A549 (cell line): ENCODE data around the gene ESYT2. TPM values are rescaled to one million over a fixed set of nuclear protein-coding genes. Genes with fewer than 3 reads are reported as not detected.

ENCODE experiments used
- ATAC-seq, 2 experiments: fragments of 200-7000 bp in 1 of 2; fragments of >200 bp in 1 of 2; cut with Nextera tagmentation in 1 of 2; cut with Tn5 transposase in 1 of 2; 3 replicates each; pipeline versions ENCODE4 v1.8.0 to v1.9.1; 2018 to 2020; ENCODE audit warnings: mild to moderate bottlenecking in 1 of 2, moderate library complexity in 1 of 2
- CTCF ChIA-PET: fragments of 300-600 bp; sonication (Branson Sonifier 250); formaldehyde crosslinking; extraction: SDS; loops from one replicate; lab custom pipeline; 2021; ENCODE audit warnings: antibody characterized with exemption, inconsistent platforms; lab: Yijun Ruan, JAX
- POLR2A ChIA-PET: fragments of 350-600 bp; formaldehyde crosslinking; extraction: SDS; loops from one replicate; lab custom pipeline; 2021; ENCODE audit warnings: antibody characterized with exemption, inconsistent platforms; lab: Yijun Ruan, JAX
- DNase-seq, 2 experiments: peaks; one replicate each; pipeline versions ENCODE4 v3.0.0 to v3.0.0-alpha.2; 2011 to 2016; ENCODE audit warnings: low read depth in 1 of 2, low spot score in 1 of 2
- FAIRE-seq: peaks from 2 replicates; lab custom pipeline; 2011; peaks lifted over from hg19 to GRCh38; lab: Jason Lieb, UNC
- H3K27ac ChIP-seq, 2 experiments: fragments of >200 bp; sonication (Bioruptor Twin); formaldehyde crosslinking; 3 replicates each; pipeline ENCODE4 v1.5.1; 2016 to 2017
- H3K4me1 ChIP-seq: fragments of >200 bp; sonication (Bioruptor Twin); formaldehyde crosslinking; 3 replicates; pipeline ENCODE4 v1.6.1; 2016
- H3K4me2 ChIP-seq: fragments of >200 bp; sonication (Bioruptor Twin); formaldehyde crosslinking; 3 replicates; pipeline ENCODE4 v1.6.1; 2016
- H3K4me3 ChIP-seq: fragments of >200 bp; sonication (Bioruptor Twin); formaldehyde crosslinking; 3 replicates; pipeline ENCODE4 v1.5.1; 2016
- H3K9me3 ChIP-seq: fragments of >200 bp; sonication (Bioruptor Twin); formaldehyde crosslinking; 3 replicates; pipeline ENCODE4 v1.6.1; 2016
- CBX2 ChIP-seq: fragments of 200-600 bp; sonication (generic); IDR thresholded peaks from 2 replicates; pipeline ENCODE4 v1.6.1; 2016; ENCODE audit warnings: low read depth, mild to moderate bottlenecking, borderline replicate concordance
- CBX8 ChIP-seq: fragments of 200-600 bp; sonication (generic); IDR thresholded peaks from 2 replicates; pipeline ENCODE4 v1.6.1; 2016
- CEBPB ChIP-seq, 2 experiments: fragments of >200 bp in 1 of 2; sonication (Bioruptor Twin) in 1 of 2; formaldehyde crosslinking in 1 of 2; IDR thresholded peaks; 2 replicates each; pipeline ENCODE4 v1.6.1; 2012 to 2016
- EHF ChIP-seq: fragments of 250-450 bp; sonication (Bioruptor Pico); IDR thresholded peaks from 2 replicates; pipeline ENCODE4 v1.5.0; 2020; ENCODE audit warnings: mild to moderate bottlenecking
- EHMT2 ChIP-seq: fragments of 200-600 bp; sonication (generic); IDR thresholded peaks from 2 replicates; pipeline ENCODE4 v1.6.1; 2016; ENCODE audit warnings: antibody characterized with exemption, low read depth, mild to moderate bottlenecking, moderate library complexity
- EP300 ChIP-seq, 2 experiments: fragments of >200 bp; sonication (Bioruptor Twin); formaldehyde crosslinking; IDR thresholded peaks; 2 replicates in 1 of 2; 3 replicates in 1 of 2; pipeline ENCODE4 v1.6.1; 2016 to 2017
- ESRRA ChIP-seq: fragments of 150-350 bp; IDR thresholded peaks from 2 replicates; pipeline ENCODE4 v1.6.1; 2014; ENCODE audit warnings: mild to moderate bottlenecking, low read length, borderline replicate concordance
- FOSB ChIP-seq: fragments of 250-450 bp; sonication (Bioruptor Pico); IDR thresholded peaks from 2 replicates; pipeline ENCODE4 v1.5.0; 2020; ENCODE audit warnings: mild to moderate bottlenecking, moderate library complexity
- GATA3 ChIP-seq: IDR thresholded peaks from 2 replicates; pipeline ENCODE4 v1.6.1; 2012; ENCODE audit warnings: borderline replicate concordance
- KDM1A ChIP-seq: fragments of 200-600 bp; sonication (generic); IDR thresholded peaks from 2 replicates; pipeline ENCODE4 v1.6.1; 2016; ENCODE audit warnings: low read depth, mild to moderate bottlenecking
- MAZ ChIP-seq: fragments of 150-350 bp; IDR thresholded peaks from 2 replicates; pipeline ENCODE4 v1.6.1; 2014; ENCODE audit warnings: antibody characterized with exemption, low read depth, low read length, borderline replicate concordance
- MYC ChIP-seq: IDR thresholded peaks from 2 replicates; pipeline ENCODE4 v1.6.1; 2012; ENCODE audit warnings: mild to moderate bottlenecking, inconsistent platforms, low read length, improper control_type of control experiment, borderline replicate concordance
- NPAS2 ChIP-seq: fragments of 250-450 bp; sonication (Bioruptor Pico); IDR thresholded peaks from 2 replicates; pipeline ENCODE4 v1.8.0; 2022; ENCODE audit warnings: mild to moderate bottlenecking, moderate library complexity, borderline replicate concordance
- POLR2A ChIP-seq: IDR thresholded peaks from 2 replicates; pipeline ENCODE4 v1.6.1; 2012; ENCODE audit warnings: mild to moderate bottlenecking, low read length
- RARB ChIP-seq: fragments of 250-450 bp; sonication (Bioruptor Pico); IDR thresholded peaks from 2 replicates; pipeline ENCODE4 v1.8.0; 2021; ENCODE audit warnings: mild to moderate bottlenecking, moderate library complexity
- RCOR1 ChIP-seq: fragments of 150-350 bp; IDR thresholded peaks from 2 replicates; pipeline ENCODE4 v1.6.1; 2014; ENCODE audit warnings: antibody characterized with exemption, low read length, low read depth
- RNF2 ChIP-seq: fragments of 200-600 bp; sonication (generic); IDR thresholded peaks from 2 replicates; pipeline ENCODE4 v1.6.1; 2016; ENCODE audit warnings: low read depth, mild to moderate bottlenecking, antibody characterized with exemption, moderate library complexity, borderline replicate concordance
- SREBF2 ChIP-seq: fragments of 450-650 bp; IDR thresholded peaks from 2 replicates; pipeline ENCODE4 v1.6.1; 2014; ENCODE audit warnings: mild to moderate bottlenecking, moderate library complexity
- ZC3H11A ChIP-seq: fragments of 450-650 bp; IDR thresholded peaks from 2 replicates; pipeline ENCODE4 v1.6.1; 2014; ENCODE audit warnings: antibody characterized with exemption, mild to moderate bottlenecking
- WGBS: methylation state at CpG from one replicate; pipeline ENCODE4 v1.1.6; 2017; ENCODE audit errors: missing lambda C conversion rate; 5-methylcytosine and 5-hydroxymethylcytosine counted together
- polyA plus RNA-seq, 4 experiments: library from polyadenylated mRNA; depleted of rRNA in 3 of 4; stranded (reverse); fragments of >200 nt; fragmentation: RNase III in 1 of 4; extraction: RNeasy Plus Mini Kit Qiagen cat#74134 plus additional on column Dnase treatment in 1 of 4; gene quantifications; 2 replicates in 3 of 4; 3 replicates in 1 of 4; pipeline ENCODE4 v1.2.3, GENCODE V29; 2011 to 2017
- TF ChIP-seq, protein P1 (sequence below): IDR thresholded peaks from 2 replicates; pipeline ENCODE4 v1.6.1; 2012
- TF ChIP-seq, protein P2 (sequence below): fragments of >200 bp; sonication (Bioruptor Twin); formaldehyde crosslinking; IDR thresholded peaks from 2 replicates; pipeline ENCODE4 v1.6.1; 2016

The ESYT2 gene
- polyA plus RNA-seq, 2 of the 4 experiments (the other 2 are of a cell fraction) = 45.8 to 77.0 TPM

DNA sequence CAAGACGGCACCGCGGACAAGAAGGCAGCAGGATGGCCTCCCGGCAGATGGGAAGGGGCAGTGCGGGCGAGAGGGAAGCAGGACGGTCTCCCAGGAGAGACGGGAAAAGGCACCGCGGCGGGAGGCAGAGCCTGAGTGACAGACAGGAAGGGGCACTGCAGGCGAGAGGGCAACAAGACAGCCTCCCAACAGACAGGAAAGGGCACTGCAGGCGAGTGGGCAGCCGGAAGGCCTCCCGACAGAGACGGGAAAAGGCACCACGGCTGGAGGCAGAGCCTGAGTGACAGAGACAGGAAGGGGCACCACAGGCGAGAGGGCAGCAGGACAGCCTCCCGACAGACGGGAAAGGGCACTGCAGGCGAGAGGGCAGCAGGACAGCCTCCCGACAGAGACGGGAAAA is 32.6 kb downstream of the ESYT2 start:
- peaks cover 13% of the 10 kb centered on the region for H3K4me1 ChIP-seq
- ChIA-PET POLR2A (no interaction called here), CTCF (interaction anchor here (1.1 kb wide), 1 partner anchor 15 kb away, joined by 3 read pairs; no protein-coding TSS in a partner anchor)
- H3K27ac ChIP-seq = no peak overlapping the region
- no peak for DNase-seq
- WGBS = 88% methylated on average over 20 of the region's 23 CpGs
- FAIRE-seq = no peak
- ATAC-seq = no peak
- H3K4me3 ChIP-seq = no peak overlapping the region
- no peaks in the 10 kb centered on the region for H3K9me3 ChIP-seq
- H3K4me2 ChIP-seq = no peak overlapping the region
- TF ChIP-seq, protein P1, sequence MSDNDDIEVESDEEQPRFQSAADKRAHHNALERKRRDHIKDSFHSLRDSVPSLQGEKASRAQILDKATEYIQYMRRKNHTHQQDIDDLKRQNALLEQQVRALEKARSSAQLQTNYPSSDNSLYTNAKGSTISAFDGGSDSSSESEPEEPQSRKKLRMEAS = no peak
- TF ChIP-seq EP300 (IDR thresholded peaks at IDR 0.05) (no peak), CBX2 (no peak), POLR2A (no peak), SREBF2 (no peak), ESRRA (no peak), MYC (no peak), KDM1A (no peak), EHMT2 (no peak), MAZ (no peak), RNF2 (no peak), CEBPB (IDR thresholded peaks at IDR 0.05) (no peak), NPAS2 (CRISPR knock-in tag) (no peak)
- TF ChIP-seq, all 56 proteins: peak for 0

GRCh38 chr7:158795272-158795671 is 34.0 kb downstream of the ESYT2 start:
- POLR2A ChIA-PET = no interaction called here
- Histone ChIP-seq H3K27ac (no peak overlapping the region), H3K4me1 (0 out of 3 replicates have a peak, but pooled peaks cover 3% of the 10 kb centered on the region), H3K4me3 (no peak overlapping the region), H3K9me3 (no peaks in the 10 kb centered on the region), H3K4me2 (no peak overlapping the region)
- 81% methylated on average over 4 of the region's 4 CpGs for WGBS
- TF ChIP-seq EP300 (IDR thresholded peaks at IDR 0.05) (no peak), NPAS2 (CRISPR knock-in tag) (no peak), ESRRA (no peak), FOSB (CRISPR knock-in tag) (no peak), RCOR1 (no peak), RARB (CRISPR knock-in tag) (no peak), EHF (CRISPR knock-in tag) (no peak), CBX8 (no peak)
- ATAC-seq (no peak; a peak in 1 of 6 replicates), FAIRE-seq (no peak), DNase-seq (no peak)
- CTCF ChIA-PET = interaction anchor here (0.9 to 1.7 kb wide), 4 partner anchors 12 to 53 kb away, joined by 3 to 8 read pairs (median 4); partner anchors contain the start of gene ESYT2

- ChIA-PET CTCF (no interaction called here), POLR2A (no interaction called here)
- TF ChIP-seq, protein P2, sequence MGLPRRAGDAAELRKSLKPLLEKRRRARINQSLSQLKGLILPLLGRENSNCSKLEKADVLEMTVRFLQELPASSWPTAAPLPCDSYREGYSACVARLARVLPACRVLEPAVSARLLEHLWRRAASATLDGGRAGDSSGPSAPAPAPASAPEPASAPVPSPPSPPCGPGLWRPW = no peak
- H3K4me1 ChIP-seq = no peaks in the 10 kb centered on the region
- FAIRE-seq = no peak
- no peak overlapping the region for H3K4me3 ChIP-seq
- DNase-seq = no peak
- no peak for ATAC-seq
- H3K9me3 ChIP-seq = no peaks in the 10 kb centered on the region
- WGBS = 93% methylated on average over 10 of the region's 10 CpGs
- no peak overlapping the region for H3K27ac ChIP-seq
- H3K4me2 ChIP-seq = no peak overlapping the region
These were observed 38.2 kb downstream of the ESYT2 start for GRCh38 chr7:158791107-158791506.

DNA sequence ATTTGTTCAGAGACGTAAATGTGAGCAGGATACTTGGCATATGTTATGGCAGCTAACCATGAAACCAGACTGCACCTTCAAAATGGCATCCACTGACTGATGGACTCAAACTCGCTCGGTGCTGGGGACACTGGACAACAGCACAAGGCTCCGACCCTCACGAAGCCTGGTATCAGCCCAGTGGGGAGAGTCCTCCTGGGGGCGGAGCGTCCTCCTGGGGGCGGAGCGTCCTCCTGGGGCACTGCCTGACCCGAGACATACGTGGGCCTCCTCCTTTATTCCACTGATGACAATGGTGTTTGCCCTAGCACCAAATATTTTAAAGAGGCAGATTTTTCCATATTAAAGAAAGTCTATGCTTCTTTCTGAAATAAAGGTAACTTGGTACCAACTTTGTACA is 39.5 kb downstream of the ESYT2 start:
- CTCF ChIA-PET = interaction anchor here (0.7 kb wide), 1 partner anchor 9 kb away, joined by 4 read pairs; no protein-coding TSS in a partner anchor
- TF ChIP-seq GATA3 (no peak), ESRRA (no peak), EHMT2 (no peak), ZC3H11A (no peak), NPAS2 (CRISPR knock-in tag) (no peak)
- TF ChIP-seq, all 56 proteins: peak for 0
- H3K4me2 ChIP-seq = no peak overlapping the region
- no peaks in the 10 kb centered on the region for H3K9me3 ChIP-seq
- POLR2A ChIA-PET = no interaction called here
- FAIRE-seq = no peak
- WGBS = 85% methylated on average over 10 of the region's 11 CpGs
- no peak overlapping the region for H3K27ac ChIP-seq
- DNase-seq = no peak
- H3K4me3 ChIP-seq = no peak overlapping the region
- ATAC-seq = 0 out of 6 replicates have a peak, but pooled peaks of 1 of the 2 experiments have one; percentile 30
- no peaks in the 10 kb centered on the region for H3K4me1 ChIP-seq
